OCI-LY1 (cell line): ENCODE measurements around the gene RPTN.

Experiments
- CTCF ChIP-seq: fragments of 200-600 bp; sonication (generic), shearing (Covaris generic); IDR thresholded peaks from 2 replicates; pipeline ENCODE4 v1.5.1; 2017; ENCODE audit warnings: mild to moderate bottlenecking, antibody characterized with exemption, low read length, moderate library complexity, mixed read lengths
- EZH2 ChIP-seq: fragments of 200-600 bp; sonication (generic), shearing (Covaris generic); IDR thresholded peaks from 2 replicates; pipeline ENCODE4 v1.8.0; 2017; ENCODE audit warnings: borderline replicate concordance, mixed run types, mild to moderate bottlenecking, antibody characterized with exemption, low read length, moderate library complexity, mixed read lengths

DNA sequence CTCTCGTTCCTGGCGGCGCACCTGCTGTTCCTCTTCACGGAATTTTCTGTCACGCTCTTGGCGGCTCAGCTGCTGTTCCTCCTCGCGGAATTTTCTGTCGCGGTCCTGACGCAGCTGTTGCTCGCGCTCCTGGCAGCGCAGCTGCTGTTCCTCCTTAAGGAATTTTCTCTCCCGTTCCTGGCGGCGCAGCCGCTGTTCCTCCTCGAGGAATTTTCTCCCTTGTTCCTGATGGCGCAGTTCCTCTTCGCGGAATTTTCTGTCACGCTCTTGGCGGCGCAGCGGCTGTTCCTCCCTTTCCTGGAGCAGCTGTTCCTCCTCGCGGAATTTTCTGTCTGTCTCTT is 50.2 kb downstream of the RPTN start:
- TF ChIP-seq CTCF (no peak), EZH2 (no peak)
